Activated CD4-positive, alpha-beta memory T cell treated with anti-CD3 and anti-CD28 coated beads for 36 hours (primary cell): ENCODE measurements around the gene MT1X. TPM values are rescaled to one million over a fixed set of nuclear protein-coding genes. Genes with fewer than 3 reads are reported as not detected.
"Not testable (repeated sequence)": the region's sequence is repeated elsewhere in the genome, so short reads cannot be mapped to it uniquely, and the experiment has no call there.

Experiments
- CTCF ChIA-PET: fragments of 350-600 bp; sonication (Branson Sonifier 250); formaldehyde crosslinking; loops from one replicate; lab custom pipeline; 2021; ENCODE audit warnings: antibody characterized with exemption, inconsistent platforms; lab: Charles Lee
- POLR2A ChIA-PET: fragments of 350-600 bp; sonication (Branson Sonifier 250); formaldehyde crosslinking; loops from one replicate; lab custom pipeline; 2021; ENCODE audit warnings: antibody characterized with exemption; lab: Charles Lee
- DNase-seq: peaks from one replicate; pipeline ENCODE4 v3.0.0-alpha.2; 2020
- H3K27ac Mint-ChIP-seq: one replicate; pipeline ENCODE4 v1.8.0; 2021; ENCODE audit warnings: mixed read lengths
- H3K27me3 Mint-ChIP-seq: one replicate; pipeline ENCODE4 v1.8.0; 2021; ENCODE audit warnings: mixed read lengths
- H3K36me3 Mint-ChIP-seq: one replicate; pipeline ENCODE4 v1.8.0; 2021; ENCODE audit warnings: mixed read lengths
- H3K4me1 Mint-ChIP-seq: one replicate; pipeline ENCODE4 v1.8.0; 2021; ENCODE audit warnings: low read depth, mixed read lengths
- H3K4me3 Mint-ChIP-seq: one replicate; pipeline ENCODE4 v1.8.0; 2021; ENCODE audit warnings: mild to moderate bottlenecking, mixed read lengths
- H3K9me3 Mint-ChIP-seq: one replicate; pipeline ENCODE4 v1.8.0; 2021; ENCODE audit warnings: mixed read lengths
- intact Hi-C: fragments of 100-400 bp; cut with micrococcal nuclease; formaldehyde crosslinking; loops from one replicate; pipeline ENCODE4 v1.15.1; 2023
- total RNA-seq, 2 experiments: library from RNA; stranded (reverse); gene quantifications; one replicate each; pipeline ENCODE4 v1.2.3, GENCODE V29; 2021

Gene MT1X
- total RNA-seq, 2 experiments from 2014 or later, result 31.9 to 38.1 TPM

DNA sequence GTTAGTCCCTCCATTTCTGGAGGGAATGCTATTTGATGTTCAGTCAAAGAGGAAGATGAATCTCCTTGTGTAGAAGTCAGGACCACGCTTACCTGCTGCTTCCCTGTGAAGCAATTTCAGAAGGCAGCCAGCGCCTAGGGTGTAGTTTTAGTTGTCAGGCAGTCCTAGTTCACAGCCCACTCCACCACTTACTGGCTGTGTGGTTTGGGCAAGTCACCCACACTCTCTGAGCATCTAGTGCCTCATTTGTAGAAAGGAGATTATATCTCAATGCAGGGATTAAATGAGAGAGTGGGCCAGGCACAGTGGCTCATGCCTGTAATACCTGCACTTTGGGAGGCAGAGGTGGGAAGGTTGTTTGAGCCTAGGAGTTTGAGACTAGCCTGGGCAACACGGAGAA lies 10.1 kb upstream of the MT1X start:
- H3K27ac Mint-ChIP-seq, H3K4me3 Mint-ChIP-seq, POLR2A ChIA-PET, intact Hi-C loops, H3K36me3 Mint-ChIP-seq, DNase-seq, H3K9me3 Mint-ChIP-seq: not testable (repeated sequence)
- Mint-ChIP-seq H3K27me3 (peaks cover 54% of the 10 kb centered on the region), H3K4me1 (peaks cover 26% of the 10 kb centered on the region)
- CTCF ChIA-PET, result interaction anchor here (1.8 to 2.9 kb wide), 2 partner anchors 30 to 95 kb away, joined by 5 to 13 read pairs; no protein-coding TSS in a partner anchor

DNA sequence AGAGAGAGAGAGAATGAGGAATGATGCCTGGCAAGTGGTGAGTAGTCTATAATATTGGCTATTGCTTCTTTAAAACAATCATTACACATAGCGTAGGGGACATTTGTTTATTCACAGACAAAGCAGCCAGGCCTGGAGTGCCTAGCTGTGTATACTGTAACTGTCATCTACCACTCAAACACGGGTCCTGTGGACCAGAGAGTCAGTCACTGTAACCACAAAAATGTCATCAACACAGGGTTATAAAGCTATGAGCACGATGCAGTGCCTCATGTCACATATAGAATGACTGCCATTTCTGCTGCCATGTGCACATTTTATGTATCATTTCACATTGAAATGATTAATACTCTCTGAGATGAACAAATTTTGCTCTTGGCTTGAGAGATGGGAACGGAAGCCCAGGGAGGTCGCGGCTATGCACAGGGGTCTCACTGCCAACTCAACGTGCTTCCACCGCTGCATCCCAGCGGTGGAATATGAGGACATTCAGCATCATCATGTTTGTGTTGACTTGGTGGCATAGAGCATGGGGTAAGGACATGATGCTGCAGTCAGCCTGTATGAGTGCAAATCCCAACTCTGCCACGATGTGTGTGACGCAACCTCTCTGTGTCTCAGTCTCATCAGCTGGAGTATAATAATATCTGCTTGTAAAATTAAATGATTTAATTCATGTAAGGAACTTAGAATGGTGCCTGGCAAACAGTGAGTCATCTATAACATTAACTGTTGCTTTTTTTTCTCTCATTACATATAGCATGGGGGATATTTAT lies 9.3 kb upstream of the MT1X start:
- Mint-ChIP-seq H3K36me3 (no peaks in the 10 kb centered on the region), H3K27ac (no peak overlapping the region), H3K4me3 (no peak overlapping the region), H3K9me3 (no peaks in the 10 kb centered on the region), H3K4me1 (peaks cover 24% of the 10 kb centered on the region), H3K27me3 (peaks cover 47% of the 10 kb centered on the region)
- ChIA-PET POLR2A (no interaction called here), CTCF (interaction anchor here (1.2 to 2.9 kb wide), 3 partner anchors 10 to 96 kb away, joined by 4 to 13 read pairs (median 5); no protein-coding TSS in a partner anchor)
- no peak for DNase-seq
- intact Hi-C loops, result no loop called here

DNA sequence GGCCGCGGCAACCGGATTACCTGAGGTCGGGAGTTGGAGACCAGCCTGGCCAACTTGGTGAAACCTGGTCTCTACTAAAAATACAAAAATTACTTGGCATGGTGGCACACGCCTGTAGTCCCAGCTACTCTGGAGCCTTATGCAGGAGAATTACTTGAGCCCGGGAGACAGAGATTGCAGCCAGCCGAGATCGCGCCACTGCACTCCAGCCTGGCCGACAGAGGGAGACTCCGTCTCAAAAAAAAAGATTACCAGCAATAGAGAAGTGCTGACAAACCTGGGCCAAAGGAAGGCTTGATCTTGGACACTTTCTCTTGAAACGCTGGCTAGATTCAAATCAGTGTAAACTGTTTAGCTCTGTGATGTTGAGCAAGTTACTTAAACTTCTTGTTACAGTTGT lies 8.3 kb upstream of the MT1X start:
- ChIA-PET CTCF (interaction anchor here (1.2 to 2.9 kb wide), 3 partner anchors 11 to 97 kb away, joined by 4 to 13 read pairs (median 5); no protein-coding TSS in a partner anchor), POLR2A (interaction anchor here (0.6 kb wide), 1 partner anchor 76 kb away, joined by 3 read pairs; no protein-coding TSS in a partner anchor)
- Mint-ChIP-seq H3K36me3 (no peaks in the 10 kb centered on the region), H3K27me3 (peaks cover 39% of the 10 kb centered on the region), H3K4me1 (peaks cover 18% of the 10 kb centered on the region), H3K27ac (no peak overlapping the region), H3K9me3 (no peaks in the 10 kb centered on the region), H3K4me3 (no peak overlapping the region)
- DNase-seq, result peak; percentile 50
- intact Hi-C loops, result loop anchor here (1.0 to 2.0 kb wide), 2 partner anchors 17 to 28 kb away; partner anchors contain the start of gene MT1F

GRCh38 chr16:56674570-56674969 lies 7.7 kb upstream of the MT1X start:
- CTCF ChIA-PET, H3K9me3 Mint-ChIP-seq, DNase-seq, H3K36me3 Mint-ChIP-seq, H3K27ac Mint-ChIP-seq, H3K4me3 Mint-ChIP-seq: not testable (repeated sequence)
- Mint-ChIP-seq H3K27me3 (peaks cover 32% of the 10 kb centered on the region), H3K4me1 (peaks cover 13% of the 10 kb centered on the region)
- POLR2A ChIA-PET, result interaction anchor here (0.6 kb wide), 1 partner anchor 76 kb away, joined by 3 read pairs; no protein-coding TSS in a partner anchor
- intact Hi-C loops, result loop anchor here (1.0 to 2.0 kb wide), 2 partner anchors 18 to 28 kb away; partner anchors contain the start of gene MT1F

DNA sequence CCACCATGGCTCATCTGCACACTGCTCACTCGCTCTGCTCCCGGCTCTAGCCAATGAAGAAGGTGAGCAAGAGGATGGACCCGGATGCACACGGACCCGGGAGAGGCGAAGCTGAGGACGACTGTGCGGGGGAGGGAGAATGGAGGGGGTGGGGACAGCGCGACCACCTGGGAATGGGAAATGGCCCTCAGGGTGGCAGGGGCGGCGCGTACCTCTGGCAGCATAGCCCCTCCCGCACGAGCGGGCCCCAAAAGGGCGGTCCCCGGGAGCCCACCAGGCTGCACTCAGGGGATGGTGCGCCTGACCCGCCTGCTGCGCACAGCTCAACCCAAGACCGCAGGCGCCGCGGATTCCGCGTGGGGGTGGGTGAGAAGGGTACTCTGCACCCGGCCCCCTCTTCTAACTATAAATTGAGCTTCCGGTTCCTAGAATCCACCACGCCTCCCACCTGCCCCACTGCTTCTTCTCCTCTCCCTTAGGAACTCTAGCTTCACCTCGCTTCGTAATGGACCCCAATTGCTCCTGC lies 6.5 kb upstream of the MT1X start:
- intact Hi-C loops, result loop anchor here (2.0 kb wide), 1 partner anchor 19 kb away; the partner anchor contains the start of gene MT1F
- CTCF ChIA-PET, result interaction anchor here (2.1 kb wide), 1 partner anchor 26 kb away, joined by 8 read pairs; no protein-coding TSS in a partner anchor
- Mint-ChIP-seq H3K4me1 (peaks cover 9% of the 10 kb centered on the region), H3K27ac (no peak overlapping the region), H3K27me3 (peaks cover 22% of the 10 kb centered on the region), H3K9me3 (no peaks in the 10 kb centered on the region), H3K4me3 (peak overlapping the region; percentile 56), H3K36me3 (no peaks in the 10 kb centered on the region)
- peak; percentile 73 for DNase-seq
- POLR2A ChIA-PET, result interaction anchor here (1.0 kb wide), 1 partner anchor 11 kb away, joined by 3 read pairs; no protein-coding TSS in a partner anchor

DNA sequence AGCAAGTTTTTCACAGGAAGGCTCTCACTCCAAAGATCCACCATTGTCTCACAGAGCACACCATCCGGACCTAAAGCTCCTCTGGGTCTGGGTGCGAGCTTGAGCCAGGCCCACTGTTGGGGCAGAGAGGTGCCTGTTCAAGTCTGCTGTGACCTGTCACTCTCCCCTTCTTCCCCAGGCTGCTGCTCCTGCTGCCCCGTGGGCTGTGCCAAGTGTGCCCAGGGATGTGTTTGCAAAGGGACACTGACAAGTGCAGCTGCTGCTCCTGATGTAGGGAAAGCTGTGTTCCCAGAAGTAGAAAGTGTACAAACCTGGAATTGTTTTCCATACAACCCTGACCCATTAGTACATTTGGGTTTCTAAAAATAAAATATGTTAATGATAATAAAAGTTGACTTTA lies 4.8 kb upstream of the MT1X start:
- Mint-ChIP-seq H3K4me1 (peaks cover 15% of the 10 kb centered on the region), H3K27ac (no peak overlapping the region), H3K36me3 (no peaks in the 10 kb centered on the region), H3K4me3 (no peak overlapping the region), H3K9me3 (no peaks in the 10 kb centered on the region), H3K27me3 (peaks cover 12% of the 10 kb centered on the region)
- ChIA-PET POLR2A (interaction anchor here (0.6 kb wide), 1 partner anchor 47 kb away, joined by 3 read pairs; no protein-coding TSS in a partner anchor), CTCF (interaction anchor here (0.8 to 2.1 kb wide), 2 partner anchors 24 to 77 kb away, joined by 3 to 8 read pairs; no protein-coding TSS in a partner anchor)
- DNase-seq, result no peak
- intact Hi-C loops, result no loop called here

DNA sequence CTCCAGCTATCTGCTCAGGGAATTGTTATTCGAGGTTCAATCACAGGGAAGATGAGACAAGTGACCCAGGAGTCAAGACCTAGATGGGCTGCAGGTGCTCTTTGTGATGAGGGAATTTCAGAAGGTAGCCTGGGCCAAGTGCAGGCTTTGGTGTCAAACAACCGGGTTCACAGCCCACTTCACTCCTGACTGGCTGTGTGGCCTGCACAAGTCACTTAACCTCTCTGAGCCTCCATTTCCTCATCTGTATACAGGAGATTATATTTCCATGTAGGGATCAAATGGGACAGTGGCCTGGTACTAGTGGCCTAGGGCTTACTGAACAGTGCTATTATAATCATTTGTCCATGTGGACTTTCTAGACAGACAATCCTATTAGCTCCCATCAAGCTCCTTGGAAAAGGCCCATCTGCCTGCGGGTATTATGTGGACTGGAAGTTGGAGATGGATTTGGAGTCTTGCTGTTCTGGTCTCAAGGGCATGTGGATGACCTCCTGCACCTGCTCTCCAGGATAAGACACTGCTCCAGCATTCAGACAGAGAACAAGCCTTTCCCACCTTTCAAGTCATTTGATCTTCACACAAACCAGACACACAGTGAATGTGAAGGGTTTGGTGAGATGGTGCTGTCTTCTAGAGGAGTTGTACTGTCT lies 3.1 kb upstream of the MT1X start:
- H3K9me3 Mint-ChIP-seq, result no peaks in the 10 kb centered on the region
- H3K27me3 Mint-ChIP-seq, result peaks cover 9% of the 10 kb centered on the region
- ChIA-PET CTCF (interaction anchor here (3.1 kb wide), 1 partner anchor 23 kb away, joined by 16 read pairs; no protein-coding TSS in a partner anchor), POLR2A (interaction anchor here (1.4 kb wide), 1 partner anchor 71 kb away, joined by 3 read pairs; the partner anchor contains the start of gene MT2A)
- H3K27ac Mint-ChIP-seq, result no peak overlapping the region
- no peaks in the 10 kb centered on the region for H3K36me3 Mint-ChIP-seq
- no peak for DNase-seq
- no peak overlapping the region for H3K4me3 Mint-ChIP-seq
- intact Hi-C loops, result no loop called here
- H3K4me1 Mint-ChIP-seq, result peaks cover 30% of the 10 kb centered on the region

DNA sequence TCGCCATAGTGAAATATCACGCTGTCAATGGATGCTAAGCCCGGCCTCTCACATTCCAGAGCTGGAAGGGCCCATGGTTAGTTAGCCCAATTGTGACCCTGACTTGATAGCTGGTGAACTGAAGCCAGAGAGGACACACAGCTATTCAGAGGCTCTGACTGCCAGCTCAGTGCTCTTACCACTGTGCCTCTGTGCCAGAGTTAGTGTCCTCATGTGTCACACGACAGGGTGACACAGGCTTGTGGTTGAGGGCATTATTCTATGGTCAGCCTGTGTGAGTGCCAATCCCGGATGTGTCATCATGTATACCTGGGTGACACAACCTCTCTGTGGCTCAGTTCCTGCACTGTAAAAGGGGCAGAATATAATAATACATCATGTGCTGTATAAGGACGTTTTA lies 2.5 kb upstream of the MT1X start:
- intact Hi-C loops, result loop anchor here (5.0 kb wide), 1 partner anchor 38 kb away; no protein-coding TSS in a partner anchor
- POLR2A ChIA-PET, result interaction anchor here (1.4 kb wide), 1 partner anchor 71 kb away, joined by 3 read pairs; the partner anchor contains the start of gene MT2A
- Mint-ChIP-seq H3K36me3 (no peaks in the 10 kb centered on the region), H3K4me3 (no peak overlapping the region), H3K9me3 (no peaks in the 10 kb centered on the region), H3K4me1 (peaks cover 31% of the 10 kb centered on the region), H3K27me3 (peaks cover 5% of the 10 kb centered on the region), H3K27ac (no peak overlapping the region)
- DNase-seq, result peak; percentile 60
- CTCF ChIA-PET, result interaction anchor here (3.1 kb wide), 1 partner anchor 22 kb away, joined by 16 read pairs; no protein-coding TSS in a partner anchor

- H3K4me3 Mint-ChIP-seq, result peak overlapping the region; percentile 91
Observed at GRCh38 chr16:56682703-56683397, 580 bp downstream of the MT1X start.

GRCh38 chr16:56683424-56684172 lies 1.3 kb downstream of the MT1X start:
- ChIA-PET CTCF (interaction anchor here (1.2 to 4.3 kb wide), 4 partner anchors 18 to 169 kb away, joined by 3 to 24 read pairs (median 4); no protein-coding TSS in a partner anchor), POLR2A (interaction anchor here (0.7 to 2.4 kb wide), 5 partner anchors 15 to 205 kb away, joined by 3 to 7 read pairs (median 3); partner anchors contain the start of genes MT1E, MT1G and MT2A)
- Mint-ChIP-seq H3K27me3 (no peaks in the 10 kb centered on the region), H3K27ac (no peak overlapping the region), H3K4me1 (peaks cover 22% of the 10 kb centered on the region), H3K4me3 (peak overlapping the region; percentile 91), H3K9me3 (peaks cover 3% of the 10 kb centered on the region), H3K36me3 (peaks cover 10% of the 10 kb centered on the region)
- no peak for DNase-seq
- intact Hi-C loops, result loop anchor here (2.0 to 5.0 kb wide), 2 partner anchors 21 to 41 kb away; no protein-coding TSS in a partner anchor

More at GRCh38 chr16:56682703-56683397, 580 bp downstream of the MT1X start:
- POLR2A ChIA-PET, result interaction anchor here (0.6 to 2.4 kb wide), 7 partner anchors 13 to 204 kb away, joined by 3 to 7 read pairs (median 3); partner anchors contain the start of genes MT1E, MT1G, MT1H and MT2A
- Mint-ChIP-seq H3K36me3 (peaks cover 10% of the 10 kb centered on the region), H3K27ac (peak overlapping the region; percentile 84), H3K4me1 (peaks cover 22% of the 10 kb centered on the region), H3K27me3 (no peaks in the 10 kb centered on the region), H3K9me3 (peaks cover 3% of the 10 kb centered on the region)
- CTCF ChIA-PET, result interaction anchor here (1.2 to 4.3 kb wide), 4 partner anchors 19 to 169 kb away, joined by 3 to 24 read pairs (median 4); no protein-coding TSS in a partner anchor
- intact Hi-C loops, result loop anchor here (1.0 to 5.0 kb wide), 5 partner anchors 19 to 75 kb away; partner anchors contain the start of genes MT2A and NUP93
- DNase-seq, result peak; percentile 26
